Cardiac fibroblast (primary cell): ENCODE results near the gene MAMDC4.

Experiments used
- DNase-seq, 2 donors: peaks; one replicate each; pipeline versions ENCODE4 v3.0.0 to v3.0.0-alpha.2; 2010; ENCODE audit warnings: low read depth in 2 of 2
- H3K4me3 ChIP-seq, 2 donors: replicated peaks in 1 of 2; 1 replicate in 1 of 2; 2 replicates in 1 of 2; pipeline ENCODE4 v1.5.1; 2011; ENCODE audit warnings: low read depth in 2 of 2, low read length in 2 of 2, mild to moderate bottlenecking in 2 of 2, moderate library complexity in 1 of 2
- CTCF ChIP-seq: IDR thresholded peaks from one replicate; pipeline ENCODE4 v1.5.1; 2011; ENCODE audit warnings: low read depth, mild to moderate bottlenecking, low read length, inconsistent platforms

The MAMDC4 gene

GRCh38 chr9:136903041-136903554 lies 51.0 kb downstream of the MAMDC4 start:
- DNase-seq, result peak in 1 of 2 donors; percentile 44
- H3K4me3 ChIP-seq, result no peak overlapping the region
- TF ChIP-seq CTCF, result no peak

GRCh38 chr9:136906266-136906665 lies 54.1 kb downstream of the MAMDC4 start:
- TF ChIP-seq CTCF, result no peak
- no peak for DNase-seq
- no peak overlapping the region for H3K4me3 ChIP-seq

GRCh38 chr9:136907011-136907914 lies 55.1 kb downstream of the MAMDC4 start:
- H3K4me3 ChIP-seq, result no peak overlapping the region
- TF ChIP-seq CTCF, result no peak
- no peak for DNase-seq
